Upper lobe of right lung (tissue), 1 donor: ENCODE measurements around the gene DISP2. TPM values are rescaled to one million over a fixed set of nuclear protein-coding genes. Genes with fewer than 3 reads are reported as not detected.

Source experiments
- ATAC-seq: fragments of 200-7000 bp; cut with Tn5 transposase; one replicate; pipeline ENCODE4 v1.9.1; 2020; ENCODE audit warnings: mild to moderate bottlenecking, moderate library complexity
- DNase-seq: peaks from one replicate; pipeline ENCODE4 v3.0.0-alpha.2; 2020
- H3K27ac ChIP-seq: fragments of 200-600 bp; one replicate; pipeline ENCODE4 v1.8.0; 2022
- H3K27me3 ChIP-seq: fragments of 200-600 bp; one replicate; pipeline ENCODE4 v1.8.0; 2022; ENCODE audit warnings: mild to moderate bottlenecking
- H3K36me3 ChIP-seq: fragments of 200-600 bp; one replicate; pipeline ENCODE4 v1.8.0; 2022
- H3K4me1 ChIP-seq: fragments of 200-600 bp; one replicate; pipeline ENCODE4 v1.8.0; 2022
- H3K4me3 ChIP-seq: fragments of 200-600 bp; one replicate; pipeline ENCODE4 v1.8.0; 2022; ENCODE audit warnings: mild to moderate bottlenecking
- H3K9me3 ChIP-seq: fragments of 200-600 bp; one replicate; pipeline ENCODE4 v1.8.0; 2022
- intact Hi-C: fragments of 100-400 bp; cut with DNase I; formaldehyde crosslinking; loops from one replicate; pipeline ENCODE4 v1.11.0; 2022
- total RNA-seq: library from RNA; stranded (reverse); fragmentation: NEBNext Ultra II Directional; extraction: Animal tissue kit (Norgen Biotek cat#: 25700); gene quantifications from one replicate; pipeline ENCODE4 v1.2.1, GENCODE V29; 2021
- TF ChIP-seq, protein P1 (sequence below): fragments of 200-600 bp; IDR thresholded peaks from one replicate; pipeline ENCODE4 v1.8.0; 2022; ENCODE audit warnings: antibody characterized with exemption
- donor health status: DM: no; HTN: yes; CAD: no; lungs with severe emphysema.

DISP2 gene
- total RNA-seq, 1 donor from 2014 or later, result 6.5 TPM

DNA sequence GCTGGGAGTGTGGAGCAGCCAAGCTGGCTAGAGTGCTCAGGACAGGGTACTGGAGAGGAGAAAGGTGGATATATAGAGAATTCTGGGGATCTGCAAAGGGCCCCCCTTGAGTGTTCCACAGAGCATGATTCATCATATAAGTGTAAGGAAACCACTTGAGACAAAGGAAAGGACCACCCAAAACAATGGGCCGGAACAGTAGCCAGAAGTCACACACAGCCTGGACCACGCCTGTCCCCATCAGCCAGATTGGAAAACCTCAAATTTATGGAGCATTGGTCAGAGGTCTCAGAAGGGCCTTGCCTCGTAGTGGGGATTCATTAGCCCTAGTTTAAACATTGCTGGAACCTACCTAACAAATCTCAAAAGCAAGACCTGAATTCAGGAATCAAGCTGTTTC lies 19.6 kb downstream of the DISP2 start:
- H3K27me3 ChIP-seq, result no peaks in the 10 kb centered on the region
- peaks cover 25% of the 10 kb centered on the region for H3K4me1 ChIP-seq
- DNase-seq (no peak), ATAC-seq (no peak)
- H3K4me3 ChIP-seq, result no peak overlapping the region
- intact Hi-C loops, result no loop called here
- no peaks in the 10 kb centered on the region for H3K36me3 ChIP-seq
- H3K9me3 ChIP-seq, result no peaks in the 10 kb centered on the region
- H3K27ac ChIP-seq, result no peak overlapping the region
- TF ChIP-seq, protein P1, sequence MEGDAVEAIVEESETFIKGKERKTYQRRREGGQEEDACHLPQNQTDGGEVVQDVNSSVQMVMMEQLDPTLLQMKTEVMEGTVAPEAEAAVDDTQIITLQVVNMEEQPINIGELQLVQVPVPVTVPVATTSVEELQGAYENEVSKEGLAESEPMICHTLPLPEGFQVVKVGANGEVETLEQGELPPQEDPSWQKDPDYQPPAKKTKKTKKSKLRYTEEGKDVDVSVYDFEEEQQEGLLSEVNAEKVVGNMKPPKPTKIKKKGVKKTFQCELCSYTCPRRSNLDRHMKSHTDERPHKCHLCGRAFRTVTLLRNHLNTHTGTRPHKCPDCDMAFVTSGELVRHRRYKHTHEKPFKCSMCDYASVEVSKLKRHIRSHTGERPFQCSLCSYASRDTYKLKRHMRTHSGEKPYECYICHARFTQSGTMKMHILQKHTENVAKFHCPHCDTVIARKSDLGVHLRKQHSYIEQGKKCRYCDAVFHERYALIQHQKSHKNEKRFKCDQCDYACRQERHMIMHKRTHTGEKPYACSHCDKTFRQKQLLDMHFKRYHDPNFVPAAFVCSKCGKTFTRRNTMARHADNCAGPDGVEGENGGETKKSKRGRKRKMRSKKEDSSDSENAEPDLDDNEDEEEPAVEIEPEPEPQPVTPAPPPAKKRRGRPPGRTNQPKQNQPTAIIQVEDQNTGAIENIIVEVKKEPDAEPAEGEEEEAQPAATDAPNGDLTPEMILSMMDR, result no peak

DNA sequence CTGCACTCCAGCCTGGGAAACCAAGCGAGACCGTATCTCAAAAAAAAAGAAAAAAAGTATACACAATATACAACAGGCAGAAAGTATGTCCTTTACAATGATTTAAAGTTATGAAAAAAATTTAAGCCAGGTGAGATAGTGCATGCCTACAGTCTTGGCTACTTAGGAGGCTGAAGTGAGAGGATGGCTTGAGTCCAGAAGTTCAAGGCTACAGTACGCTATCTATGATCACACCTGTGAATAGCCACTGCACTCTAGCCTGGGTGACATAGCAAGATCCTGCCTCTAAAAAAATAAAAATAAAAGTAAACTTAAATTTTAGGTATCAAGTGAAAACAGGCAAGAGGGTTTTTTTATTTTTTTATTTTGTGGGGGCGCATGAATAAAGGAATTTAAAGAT lies 21.4 kb downstream of the DISP2 start:
- intact Hi-C loops, result no loop called here
- Histone ChIP-seq H3K27me3 (no peaks in the 10 kb centered on the region), H3K4me1 (peaks cover 28% of the 10 kb centered on the region), H3K4me3 (no peak overlapping the region), H3K9me3 (no peaks in the 10 kb centered on the region), H3K36me3 (no peaks in the 10 kb centered on the region), H3K27ac (no peak overlapping the region)
- no peak for DNase-seq
- no peak for ATAC-seq
- TF ChIP-seq, protein P1, result no peak

DNA sequence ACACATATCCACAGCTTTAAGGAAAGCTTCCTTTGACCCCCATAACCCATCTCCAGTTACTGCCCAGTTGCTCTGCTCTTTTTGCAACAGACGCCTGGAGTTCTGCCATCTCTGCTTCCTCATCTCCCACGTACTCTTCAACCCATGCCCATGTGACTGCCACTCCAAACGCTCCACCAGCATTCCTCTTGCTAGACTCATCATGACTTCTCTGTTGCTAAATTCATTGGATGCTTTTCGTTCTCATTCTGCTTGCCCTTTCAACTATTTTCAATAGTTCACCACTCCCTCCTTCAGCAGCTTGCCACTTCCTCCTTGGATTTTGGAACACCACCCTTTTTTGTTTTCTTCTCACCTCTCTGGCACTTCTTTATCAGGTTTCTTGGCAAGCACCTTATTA lies 21.8 kb downstream of the DISP2 start:
- no peaks in the 10 kb centered on the region for H3K9me3 ChIP-seq
- ATAC-seq, result peak; percentile 88
- DNase-seq, result peak; percentile 85
- H3K27ac ChIP-seq, result peak overlapping the region; percentile 32
- intact Hi-C loops, result no loop called here
- TF ChIP-seq, protein P1, result no peak
- no peaks in the 10 kb centered on the region for H3K36me3 ChIP-seq
- H3K4me1 ChIP-seq, result peaks cover 28% of the 10 kb centered on the region
- H3K27me3 ChIP-seq, result no peaks in the 10 kb centered on the region
- no peak overlapping the region for H3K4me3 ChIP-seq

DNA sequence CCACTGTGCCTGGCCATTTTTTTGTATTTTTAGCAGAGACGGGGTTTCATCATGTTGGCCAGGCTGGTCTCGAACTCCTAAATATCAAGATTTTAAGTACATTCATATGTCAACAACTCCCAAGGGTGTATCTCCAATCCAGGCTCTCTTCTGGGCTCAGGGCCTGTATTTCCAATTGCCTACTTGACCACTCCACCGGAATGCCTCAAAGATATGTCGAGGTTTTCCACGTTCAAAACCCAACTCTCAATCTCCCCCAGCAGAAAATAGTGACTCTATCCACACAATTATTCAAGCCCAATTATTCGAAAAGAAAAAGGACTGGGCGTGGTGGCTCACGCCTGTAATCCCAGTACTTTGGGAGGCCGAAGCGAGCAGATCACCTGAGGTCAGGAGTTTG lies 22.6 kb downstream of the DISP2 start:
- Histone ChIP-seq H3K27me3 (no peaks in the 10 kb centered on the region), H3K27ac (peak overlapping the region; percentile 32), H3K9me3 (no peaks in the 10 kb centered on the region), H3K4me1 (peaks cover 28% of the 10 kb centered on the region), H3K4me3 (no peak overlapping the region), H3K36me3 (no peaks in the 10 kb centered on the region)
- DNase-seq (no peak), ATAC-seq (no peak)
- TF ChIP-seq, protein P1, result no peak
- intact Hi-C loops, result no loop called here

DNA sequence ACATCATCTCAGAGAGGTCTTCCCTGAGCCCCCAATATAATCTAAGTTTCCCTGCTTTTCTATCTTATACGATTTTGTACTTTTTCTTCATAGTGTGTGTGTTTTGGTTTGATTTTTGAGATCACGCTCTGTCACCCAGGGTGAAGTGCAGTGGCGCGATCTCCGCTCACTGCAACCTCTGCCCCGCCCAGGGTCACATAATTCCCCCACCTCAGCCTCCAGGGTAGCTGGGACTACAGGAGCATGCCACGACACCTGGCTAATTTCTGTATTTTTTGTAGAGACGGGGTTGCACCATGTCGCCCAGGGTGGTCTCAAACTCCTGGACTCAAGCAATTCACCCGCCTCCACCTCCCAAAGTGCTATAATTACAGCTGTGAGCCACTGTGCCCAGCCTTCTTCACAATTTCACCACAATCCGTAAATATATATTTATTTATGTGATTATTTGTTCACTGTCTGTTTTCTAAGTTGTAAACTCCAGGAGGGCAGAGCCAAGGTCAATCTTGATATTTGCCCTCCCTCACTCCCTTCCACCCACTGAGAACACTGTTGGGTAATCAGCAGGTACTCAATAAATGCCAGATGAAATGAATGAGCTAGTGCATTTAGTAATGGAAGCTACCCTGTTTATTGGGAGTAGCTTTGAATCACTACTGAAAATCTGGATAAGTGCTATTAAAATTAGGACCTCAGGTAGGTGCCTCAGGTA lies 24.0 kb downstream of the DISP2 start:
- no peak for ATAC-seq

More for the DNA sequence above, 24.0 kb downstream of the DISP2 start:
- H3K27me3 ChIP-seq, result no peaks in the 10 kb centered on the region
- TF ChIP-seq, protein P1, result no peak
- H3K9me3 ChIP-seq, result no peaks in the 10 kb centered on the region
- H3K36me3 ChIP-seq, result peaks cover 11% of the 10 kb centered on the region
- peak overlapping the region; percentile 94 for H3K4me3 ChIP-seq
- intact Hi-C loops, result no loop called here
- peaks cover 28% of the 10 kb centered on the region for H3K4me1 ChIP-seq
- H3K27ac ChIP-seq, result no peak overlapping the region
- no peak for DNase-seq
